NB4 (cell line): ENCODE data around the gene FGF14.

ENCODE experiments used
- DNase-seq: peaks from one replicate; pipeline ENCODE4 v3.0.0; 2010; ENCODE audit warnings: low read depth
- H3K4me3 ChIP-seq: one replicate; pipeline ENCODE4 v1.5.1; 2011; ENCODE audit warnings: mild to moderate bottlenecking, low read depth, low read length, moderate library complexity
- MYC ChIP-seq: IDR thresholded peaks from 2 replicates; pipeline ENCODE4 v1.6.1; 2011; ENCODE audit warnings: low read depth, low read length
- POLR2A ChIP-seq: IDR thresholded peaks from 2 replicates; pipeline ENCODE4 v1.6.1; 2011; ENCODE audit warnings: mild to moderate bottlenecking; ENCODE audit not compliant: insufficient read length; ENCODE audit errors: extremely low read depth
- TF ChIP-seq, protein P1 (sequence below): IDR thresholded peaks from 2 replicates; pipeline ENCODE4 v1.6.1; 2011; ENCODE audit warnings: low read depth, low read length
- TF ChIP-seq, protein P2 (sequence below): IDR thresholded peaks from one replicate; pipeline ENCODE4 v1.5.1; 2012; ENCODE audit warnings: low read depth, low read length

FGF14 gene

DNA sequence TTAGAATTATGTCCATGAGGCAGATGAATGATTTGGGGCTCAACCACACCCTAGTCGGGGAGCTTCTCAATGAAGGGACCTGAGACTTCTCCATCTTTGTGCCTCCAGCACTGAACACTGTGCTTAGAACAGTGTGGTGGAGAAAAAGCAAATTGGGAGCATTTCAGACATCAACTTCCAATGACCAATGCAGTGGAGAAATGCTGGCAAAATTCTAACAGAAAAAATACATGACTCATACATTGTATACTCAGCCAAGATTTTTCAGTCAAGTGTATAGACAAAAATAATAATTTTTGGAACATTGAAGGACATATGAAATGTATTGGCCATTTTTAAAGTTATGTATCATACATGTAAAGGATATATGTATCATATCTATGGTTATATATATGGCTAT lies 134.7 kb downstream of the FGF14 start:
- H3K4me3 ChIP-seq: no peak overlapping the region
- TF ChIP-seq POLR2A (no peak), MYC (no peak)
- TF ChIP-seq, protein P1, sequence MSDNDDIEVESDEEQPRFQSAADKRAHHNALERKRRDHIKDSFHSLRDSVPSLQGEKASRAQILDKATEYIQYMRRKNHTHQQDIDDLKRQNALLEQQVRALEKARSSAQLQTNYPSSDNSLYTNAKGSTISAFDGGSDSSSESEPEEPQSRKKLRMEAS: no peak
- TF ChIP-seq, protein P2, sequence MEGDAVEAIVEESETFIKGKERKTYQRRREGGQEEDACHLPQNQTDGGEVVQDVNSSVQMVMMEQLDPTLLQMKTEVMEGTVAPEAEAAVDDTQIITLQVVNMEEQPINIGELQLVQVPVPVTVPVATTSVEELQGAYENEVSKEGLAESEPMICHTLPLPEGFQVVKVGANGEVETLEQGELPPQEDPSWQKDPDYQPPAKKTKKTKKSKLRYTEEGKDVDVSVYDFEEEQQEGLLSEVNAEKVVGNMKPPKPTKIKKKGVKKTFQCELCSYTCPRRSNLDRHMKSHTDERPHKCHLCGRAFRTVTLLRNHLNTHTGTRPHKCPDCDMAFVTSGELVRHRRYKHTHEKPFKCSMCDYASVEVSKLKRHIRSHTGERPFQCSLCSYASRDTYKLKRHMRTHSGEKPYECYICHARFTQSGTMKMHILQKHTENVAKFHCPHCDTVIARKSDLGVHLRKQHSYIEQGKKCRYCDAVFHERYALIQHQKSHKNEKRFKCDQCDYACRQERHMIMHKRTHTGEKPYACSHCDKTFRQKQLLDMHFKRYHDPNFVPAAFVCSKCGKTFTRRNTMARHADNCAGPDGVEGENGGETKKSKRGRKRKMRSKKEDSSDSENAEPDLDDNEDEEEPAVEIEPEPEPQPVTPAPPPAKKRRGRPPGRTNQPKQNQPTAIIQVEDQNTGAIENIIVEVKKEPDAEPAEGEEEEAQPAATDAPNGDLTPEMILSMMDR: no peak
- no peak for DNase-seq

DNA sequence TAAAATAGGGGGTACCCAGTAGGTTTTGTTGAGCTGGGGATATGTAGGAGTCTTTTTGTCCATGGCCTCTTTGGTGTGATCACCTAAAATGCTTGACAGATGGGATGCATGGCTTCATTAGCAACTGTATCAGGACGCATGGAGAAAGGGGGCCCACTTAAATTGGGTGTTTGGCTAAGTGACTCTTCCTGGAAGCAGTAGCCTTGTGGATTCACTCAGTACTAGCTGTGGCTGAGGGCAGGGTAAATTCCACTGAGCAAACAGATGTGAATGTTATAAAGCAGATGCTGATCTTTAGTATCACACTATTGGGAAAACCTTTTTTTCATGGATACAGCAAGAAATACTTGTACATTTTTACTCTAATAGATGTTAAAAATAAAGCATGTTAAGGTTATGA lies 140.0 kb downstream of the FGF14 start:
- no peak overlapping the region for H3K4me3 ChIP-seq
- TF ChIP-seq, protein P2: no peak
- no peak for TF ChIP-seq MYC
- TF ChIP-seq, protein P1: no peak
- TF ChIP-seq POLR2A: no peak
- no peak for DNase-seq

DNA sequence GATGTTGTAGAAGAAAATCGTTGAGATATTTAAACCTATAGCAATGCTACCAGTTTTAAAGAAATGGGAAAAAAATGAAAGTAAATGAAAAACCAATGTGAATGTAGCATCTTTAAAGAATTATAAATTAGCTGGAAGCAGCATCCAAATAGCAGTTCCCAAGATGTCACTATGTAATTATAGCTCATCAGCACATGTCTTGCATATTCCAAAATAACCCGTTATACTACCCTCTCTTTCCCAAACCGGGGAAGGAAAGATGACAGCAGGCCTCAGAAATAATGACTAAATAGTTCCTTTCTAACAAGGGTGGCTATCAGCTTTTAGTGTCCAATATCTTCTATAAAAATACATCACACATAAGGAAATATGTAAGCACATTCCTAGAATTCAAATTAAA lies 140.5 kb downstream of the FGF14 start:
- TF ChIP-seq MYC (no peak), POLR2A (no peak)
- TF ChIP-seq, protein P1: no peak
- TF ChIP-seq, protein P2: no peak
- DNase-seq: no peak
- no peak overlapping the region for H3K4me3 ChIP-seq

DNA sequence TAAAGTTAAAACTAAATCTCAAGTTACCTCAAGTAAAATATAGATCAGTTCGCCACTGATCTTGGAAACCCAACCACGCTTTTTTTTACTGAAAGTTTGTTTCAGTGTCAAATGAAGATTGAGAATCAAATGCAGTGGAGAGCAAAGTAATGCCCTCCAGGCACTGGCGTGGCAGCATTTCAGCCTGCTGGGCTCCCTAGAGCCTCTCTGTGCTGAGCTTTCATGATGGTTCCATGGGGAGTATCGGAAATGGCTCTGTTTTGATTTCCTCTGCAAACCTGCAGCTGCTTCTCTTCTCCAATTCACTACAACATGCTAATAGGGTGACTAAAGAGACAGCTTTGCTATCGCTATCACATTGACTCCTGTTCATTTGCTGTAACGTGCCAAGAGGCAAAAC lies 141.6 kb downstream of the FGF14 start:
- no peak for DNase-seq
- TF ChIP-seq, protein P1: no peak
- TF ChIP-seq POLR2A: no peak
- TF ChIP-seq, protein P2: no peak
- TF ChIP-seq MYC: no peak
- no peak overlapping the region for H3K4me3 ChIP-seq

DNA sequence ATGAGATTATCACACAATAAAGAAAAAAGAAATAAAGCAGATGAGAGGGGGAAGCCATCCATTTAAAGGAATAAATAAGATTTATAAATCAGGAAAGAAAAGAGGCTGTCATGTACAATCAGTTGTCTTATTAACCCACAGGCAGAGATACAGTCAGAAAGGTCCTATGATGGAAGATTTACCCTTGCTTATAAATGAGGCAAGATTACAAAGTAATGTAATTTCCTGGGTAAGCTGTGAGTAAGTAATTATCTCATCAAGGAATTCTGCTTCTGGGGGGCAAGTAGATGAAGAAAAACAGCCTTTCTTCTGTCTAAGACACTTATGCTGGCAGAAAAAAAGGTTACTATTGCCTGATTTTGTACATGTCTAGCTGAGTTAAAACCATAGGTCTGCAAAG lies 146.4 kb downstream of the FGF14 start:
- TF ChIP-seq MYC (no peak), POLR2A (no peak)
- TF ChIP-seq, protein P2: no peak
- TF ChIP-seq, protein P1: no peak
- DNase-seq: no peak
- H3K4me3 ChIP-seq: no peak overlapping the region

DNA sequence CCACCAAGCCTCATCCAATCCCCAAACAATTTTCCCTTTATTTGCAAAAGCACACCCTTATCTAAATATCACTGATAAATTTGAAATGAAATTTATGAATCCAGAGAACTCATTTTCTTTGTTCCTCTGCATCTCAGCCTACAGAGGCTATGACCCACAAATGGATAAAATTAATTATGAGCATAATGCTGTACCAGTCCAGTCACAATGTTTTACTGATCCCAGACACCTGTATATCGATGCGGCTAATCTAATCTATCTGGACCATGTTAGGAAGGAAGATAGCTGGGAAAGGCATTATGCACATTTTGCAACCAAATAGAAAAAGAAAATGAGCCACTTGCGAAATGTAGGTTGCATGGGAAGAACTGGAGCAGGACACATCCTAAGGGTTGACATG lies 150.0 kb downstream of the FGF14 start:
- no peak for DNase-seq
- H3K4me3 ChIP-seq: no peak overlapping the region
- no peak for TF ChIP-seq MYC
- TF ChIP-seq, protein P2: no peak
- TF ChIP-seq, protein P1: no peak
- TF ChIP-seq POLR2A: no peak
